GM12878 (cell line): ENCODE data around the gene PPIL6.

Source experiments
- CHD2 ChIP-seq: IDR thresholded peaks from 2 replicates; pipeline ENCODE4 v1.6.1; 2011; ENCODE audit warnings: low read depth, low read length, improper control_type of control experiment, borderline replicate concordance
- CTCF ChIP-seq, 3 experiments: IDR thresholded peaks in 2 of 3; conservative IDR thresholded peaks in 1 of 3; 2 replicates each; pipeline ENCODE4 v1.5.1; 2011; ENCODE audit warnings: low read depth in 3 of 3, low read length in 3 of 3, mild to moderate bottlenecking in 3 of 3, control low read depth in 2 of 3, moderate library complexity in 2 of 3, inconsistent platforms in 1 of 3, mixed read lengths in 1 of 3; ENCODE audit not compliant: control insufficient read depth in 2 of 3, insufficient read depth in 1 of 3; ENCODE audit errors: extremely low read depth in 1 of 3
- EGR1 ChIP-seq, 2 experiments: IDR thresholded peaks; 1 replicate in 1 of 2; 2 replicates in 1 of 2; pipeline ENCODE4 v1.6.1; 2011 to 2012; ENCODE audit warnings: low read depth in 2 of 2, low read length in 2 of 2, borderline replicate concordance in 1 of 2, mild to moderate bottlenecking in 1 of 2, moderate library complexity in 1 of 2
- EZH2 ChIP-seq: IDR thresholded peaks from 2 replicates; pipeline ENCODE4 v1.6.1; 2012; ENCODE audit warnings: low read depth, mild to moderate bottlenecking, control low read depth, inconsistent platforms, low read length, borderline replicate concordance; ENCODE audit not compliant: control insufficient read depth
- MYC ChIP-seq: IDR thresholded peaks from 2 replicates; pipeline ENCODE4 v1.6.1; 2011; ENCODE audit warnings: mild to moderate bottlenecking, low read length, moderate library complexity, inconsistent platforms; ENCODE audit not compliant: insufficient read depth, insufficient replicate concordance, insufficient read length, severe bottlenecking
- NFYB ChIP-seq: IDR thresholded peaks from 2 replicates; pipeline ENCODE4 v1.6.1; 2011; ENCODE audit warnings: low read depth, mild to moderate bottlenecking, low read length, improper control_type of control experiment, moderate library complexity; ENCODE audit not compliant: insufficient read depth
- POLR2A ChIP-seq: IDR thresholded peaks from 2 replicates; pipeline ENCODE4 v1.6.1; 2011; ENCODE audit warnings: low read depth, mild to moderate bottlenecking, low read length
- POU2F2 ChIP-seq: IDR thresholded peaks from 3 replicates; pipeline ENCODE4 v1.6.1; 2011; ENCODE audit warnings: low read depth, mild to moderate bottlenecking, low read length, borderline replicate concordance
- SMAD1 ChIP-seq: fragments of 450-650 bp; IDR thresholded peaks from 2 replicates; pipeline ENCODE4 v1.6.1; 2018; ENCODE audit warnings: mild to moderate bottlenecking, low read depth; ENCODE audit not compliant: partially characterized antibody

- no peak for TF ChIP-seq CTCF (IDR thresholded peaks at IDR 0.05 in 2 of 3, conservative IDR thresholded peaks at IDR 0.05 in 1 of 3; ENCODE audit: control insufficient read depth in 2 of 3, extremely low read depth in 1 of 3, insufficient read depth in 1 of 3, low read depth in 3 of 3, low read length in 3 of 3)
- no peak for TF ChIP-seq EZH2
- no peak for TF ChIP-seq SMAD1
- no peak for TF ChIP-seq POU2F2
- no peak for TF ChIP-seq CHD2
- TF ChIP-seq NFYB, result no peak
- TF ChIP-seq EGR1 (IDR thresholded peaks at IDR 0.05; ENCODE audit: borderline replicate concordance in 1 of 2, low read depth in 2 of 2, low read length in 2 of 2), result no peak
- no peak for TF ChIP-seq MYC
- no peak for TF ChIP-seq POLR2A
These were observed 97.5 kb downstream of the PPIL6 start for GRCh38 chr6:109342911-109343310.
